Calu3 (cell line): Measurements from ENCODE around the gene SP140L. TPM values are rescaled to one million over a fixed set of nuclear protein-coding genes. Genes with fewer than 3 reads are reported as not detected.

Experiments
- BruUV-seq: library from RNA; stranded (reverse); fragments of 400-500 nt; replicated peaks from 2 replicates; lab custom pipeline; 2021; lab: Mats Ljungman, UMichigan
- CTCF ChIA-PET: fragments of 300-600 bp; sonication (Branson Sonifier 250); formaldehyde crosslinking; loops from one replicate; lab custom pipeline; 2022; ENCODE audit warnings: antibody characterized with exemption; lab: Charles Lee
- DNase-seq: peaks from one replicate; pipeline ENCODE4 v3.0.0; 2022
- H3K27ac Mint-ChIP-seq: one replicate; pipeline ENCODE4 v1.8.0; 2022; ENCODE audit warnings: mixed read lengths; ENCODE audit not compliant: unreplicated experiment
- H3K27me3 Mint-ChIP-seq: one replicate; pipeline ENCODE4 v1.8.0; 2022; ENCODE audit warnings: mixed read lengths; ENCODE audit not compliant: unreplicated experiment
- H3K36me3 Mint-ChIP-seq: one replicate; pipeline ENCODE4 v1.8.0; 2022; ENCODE audit warnings: mild to moderate bottlenecking, moderate library complexity, mixed read lengths; ENCODE audit not compliant: insufficient read depth, unreplicated experiment
- H3K4me1 Mint-ChIP-seq: one replicate; pipeline ENCODE4 v1.8.0; 2022; ENCODE audit warnings: mild to moderate bottlenecking, low read depth, mixed read lengths; ENCODE audit not compliant: unreplicated experiment
- H3K4me3 Mint-ChIP-seq: one replicate; pipeline ENCODE4 v1.8.0; 2022; ENCODE audit warnings: mild to moderate bottlenecking, low read depth, moderate library complexity, mixed read lengths; ENCODE audit not compliant: unreplicated experiment
- H3K9me3 Mint-ChIP-seq: one replicate; pipeline ENCODE4 v1.8.0; 2022; ENCODE audit warnings: low read depth, mixed read lengths; ENCODE audit not compliant: unreplicated experiment
- intact Hi-C: fragments of 100-400 bp; cut with micrococcal nuclease; formaldehyde crosslinking; loops from one replicate; pipeline ENCODE4 v1.10.0; 2022; ENCODE audit not compliant: unreplicated experiment
- total RNA-seq: library from RNA; stranded (reverse); gene quantifications from 2 replicates; pipeline ENCODE4 v1.2.3, GENCODE V29; 2022
- TF ChIP-seq, protein P1 (sequence below): fragments of 200-600 bp; IDR thresholded peaks from one replicate; pipeline ENCODE4 v1.8.0; 2022; ENCODE audit warnings: antibody characterized with exemption; ENCODE audit not compliant: unreplicated experiment

SP140L gene
- total RNA-seq, 1 experiment from 2014 or later, result 35.4 TPM

DNA sequence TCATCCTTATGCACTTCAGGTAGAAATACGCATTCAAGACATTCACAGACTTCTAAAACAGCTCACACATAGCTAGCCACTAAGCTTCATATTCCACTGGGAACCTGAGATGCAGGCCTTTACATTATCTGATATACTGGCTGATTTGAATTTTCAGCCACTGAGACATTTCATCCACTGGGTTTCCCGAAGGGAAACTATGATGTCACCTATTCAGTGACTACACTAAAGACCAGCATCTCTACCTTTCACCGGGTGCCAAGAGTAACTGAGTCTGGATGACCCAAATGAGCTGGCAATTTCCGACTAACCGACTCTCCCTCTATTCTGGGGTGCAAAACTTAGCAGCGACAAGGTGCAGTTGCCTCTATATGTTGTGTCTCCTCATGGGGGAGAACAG is 31.8 kb upstream of the SP140L start:
- H3K36me3 Mint-ChIP-seq, result no peaks in the 10 kb centered on the region
- no TSS peak for BruUV-seq
- no peak for DNase-seq
- no peaks in the 10 kb centered on the region for H3K27me3 Mint-ChIP-seq
- no peak overlapping the region for H3K4me3 Mint-ChIP-seq
- no peak overlapping the region for H3K27ac Mint-ChIP-seq
- TF ChIP-seq, protein P1, sequence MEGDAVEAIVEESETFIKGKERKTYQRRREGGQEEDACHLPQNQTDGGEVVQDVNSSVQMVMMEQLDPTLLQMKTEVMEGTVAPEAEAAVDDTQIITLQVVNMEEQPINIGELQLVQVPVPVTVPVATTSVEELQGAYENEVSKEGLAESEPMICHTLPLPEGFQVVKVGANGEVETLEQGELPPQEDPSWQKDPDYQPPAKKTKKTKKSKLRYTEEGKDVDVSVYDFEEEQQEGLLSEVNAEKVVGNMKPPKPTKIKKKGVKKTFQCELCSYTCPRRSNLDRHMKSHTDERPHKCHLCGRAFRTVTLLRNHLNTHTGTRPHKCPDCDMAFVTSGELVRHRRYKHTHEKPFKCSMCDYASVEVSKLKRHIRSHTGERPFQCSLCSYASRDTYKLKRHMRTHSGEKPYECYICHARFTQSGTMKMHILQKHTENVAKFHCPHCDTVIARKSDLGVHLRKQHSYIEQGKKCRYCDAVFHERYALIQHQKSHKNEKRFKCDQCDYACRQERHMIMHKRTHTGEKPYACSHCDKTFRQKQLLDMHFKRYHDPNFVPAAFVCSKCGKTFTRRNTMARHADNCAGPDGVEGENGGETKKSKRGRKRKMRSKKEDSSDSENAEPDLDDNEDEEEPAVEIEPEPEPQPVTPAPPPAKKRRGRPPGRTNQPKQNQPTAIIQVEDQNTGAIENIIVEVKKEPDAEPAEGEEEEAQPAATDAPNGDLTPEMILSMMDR, result no peak
- intact Hi-C loops, result no loop called here
- H3K9me3 Mint-ChIP-seq, result peaks cover 6% of the 10 kb centered on the region
- CTCF ChIA-PET, result no interaction called here
- no peaks in the 10 kb centered on the region for H3K4me1 Mint-ChIP-seq

DNA sequence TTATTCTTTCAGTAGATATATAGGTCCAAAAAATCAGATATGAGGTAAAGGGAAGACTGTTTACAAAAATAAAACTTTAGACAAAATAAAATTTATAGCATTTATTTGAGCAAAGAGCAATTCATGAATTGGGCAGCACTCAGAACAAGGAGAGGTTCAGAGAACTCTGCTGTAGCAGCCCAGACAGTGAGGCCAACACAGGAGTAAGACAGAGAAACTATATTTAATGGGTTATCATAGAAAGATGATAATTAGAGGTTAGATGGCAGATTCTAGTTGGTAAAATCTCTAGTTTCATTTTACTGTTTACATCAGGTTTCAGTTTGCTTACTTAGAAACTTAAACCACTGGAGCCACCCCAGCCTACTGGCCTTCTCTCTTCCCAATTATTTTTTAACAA is 30.1 kb upstream of the SP140L start:
- intact Hi-C loops, result no loop called here
- BruUV-seq, result no TSS peak
- Mint-ChIP-seq H3K4me3 (no peak overlapping the region), H3K27me3 (no peaks in the 10 kb centered on the region), H3K36me3 (no peaks in the 10 kb centered on the region), H3K4me1 (no peaks in the 10 kb centered on the region), H3K27ac (no peak overlapping the region), H3K9me3 (peaks cover 11% of the 10 kb centered on the region)
- CTCF ChIA-PET, result interaction anchor here (0.6 kb wide), 1 partner anchor 1588 kb away, joined by 5 read pairs; no protein-coding TSS in a partner anchor
- TF ChIP-seq, protein P1, result no peak
- DNase-seq, result no peak

DNA sequence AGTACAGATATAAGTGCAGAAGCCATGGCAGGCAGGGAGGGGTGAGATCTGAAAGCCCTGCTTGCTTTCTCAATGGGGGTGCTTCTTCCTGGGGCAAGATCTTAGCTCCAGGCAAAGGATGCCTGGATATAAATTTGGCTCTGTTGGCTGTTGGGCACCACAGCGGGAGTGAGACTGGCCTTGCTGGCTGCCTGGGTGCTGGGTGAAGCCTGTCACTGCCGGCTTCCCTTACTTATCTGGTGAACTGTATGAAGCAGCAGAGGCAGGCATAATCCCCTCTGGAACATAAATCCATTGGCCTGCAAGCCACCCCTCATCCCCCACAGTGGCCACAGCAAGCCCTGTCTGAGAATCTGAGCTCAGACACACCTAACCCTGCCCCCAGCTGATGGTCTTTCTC is 27.4 kb upstream of the SP140L start:
- DNase-seq, result no peak
- Mint-ChIP-seq H3K36me3 (no peaks in the 10 kb centered on the region), H3K27ac (no peak overlapping the region), H3K9me3 (peaks cover 20% of the 10 kb centered on the region), H3K27me3 (no peaks in the 10 kb centered on the region), H3K4me3 (no peak overlapping the region), H3K4me1 (no peaks in the 10 kb centered on the region)
- BruUV-seq, result no TSS peak
- TF ChIP-seq, protein P1, result no peak
- intact Hi-C loops, result no loop called here
- CTCF ChIA-PET, result no interaction called here

DNA sequence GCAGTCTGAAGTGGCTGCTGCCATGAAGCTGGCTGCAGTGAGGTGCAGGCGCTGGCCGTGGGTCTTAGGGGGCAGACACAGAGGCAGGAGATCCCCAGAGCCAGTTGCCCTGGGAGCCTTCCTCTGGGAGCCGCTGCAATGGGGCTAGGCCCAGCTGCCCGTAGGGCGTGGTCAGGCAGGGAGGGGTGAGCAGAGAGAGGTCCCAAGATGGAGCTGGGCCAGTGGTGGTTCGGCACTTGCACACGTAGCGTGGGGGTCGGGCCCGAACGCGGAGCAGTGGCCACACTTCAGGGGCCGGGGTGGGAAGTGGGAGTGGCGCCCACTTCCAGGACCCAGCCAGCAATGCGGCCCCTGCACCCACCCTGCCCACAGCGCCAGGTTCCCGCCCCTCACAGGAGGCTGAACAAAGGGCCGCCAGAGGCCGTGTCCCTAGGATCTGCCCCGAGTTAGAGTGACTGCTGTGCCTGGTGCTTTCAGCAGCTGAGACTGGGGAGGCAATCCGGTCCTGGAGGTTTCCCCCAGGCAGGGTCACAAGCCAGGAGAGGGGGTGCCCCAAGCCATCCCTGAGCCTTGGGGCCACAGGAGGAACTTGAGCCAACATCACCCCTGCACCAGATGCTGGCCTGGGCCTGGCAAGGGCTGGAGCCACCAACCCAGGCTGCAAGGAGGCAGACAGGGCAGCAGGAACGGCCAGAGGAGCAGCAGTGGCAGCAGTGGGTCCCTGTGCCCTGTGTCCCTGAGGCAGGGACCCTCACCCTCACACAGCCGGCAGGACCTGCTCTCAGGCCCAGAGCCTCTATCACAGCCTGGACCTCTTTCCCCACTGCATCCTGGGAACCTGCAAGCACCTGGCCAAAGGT is 21.3 kb upstream of the SP140L start:
- Mint-ChIP-seq H3K4me3 (no peak overlapping the region), H3K27ac (no peak overlapping the region), H3K36me3 (no peaks in the 10 kb centered on the region), H3K4me1 (no peaks in the 10 kb centered on the region), H3K27me3 (no peaks in the 10 kb centered on the region), H3K9me3 (peaks cover 12% of the 10 kb centered on the region)
- TF ChIP-seq, protein P1, result no peak
- CTCF ChIA-PET, result no interaction called here
- intact Hi-C loops, result no loop called here
- DNase-seq, result no peak
- no TSS peak for BruUV-seq
